A673 (cell line): Measurements from ENCODE around the gene ARHGEF7.

Source experiments
- CTCF ChIP-seq: fragments of 300-800, 200-600 bp; sonication (generic); conservative IDR thresholded peaks from 2 replicates; pipeline ENCODE4 v1.5.1; 2017; ENCODE audit warnings: low read depth, mild to moderate bottlenecking, antibody characterized with exemption, low read length, moderate library complexity, mixed read lengths
- EZH2 ChIP-seq: fragments of 200-600 bp; sonication (generic); IDR thresholded peaks from 2 replicates; pipeline ENCODE4 v1.6.1; 2017; ENCODE audit warnings: borderline replicate concordance, low read depth, mild to moderate bottlenecking, mixed read lengths, antibody characterized with exemption, low read length; ENCODE audit not compliant: poor library complexity, severe bottlenecking

- TF ChIP-seq CTCF (no peak), EZH2 (no peak)
Observed at GRCh38 chr13:111312944-111313590, 198.0 kb downstream of the ARHGEF7 start.
